MCF 10A (cell line): ENCODE results near the gene ADGRG6. TPM values are rescaled to one million over a fixed set of nuclear protein-coding genes. Genes with fewer than 3 reads are reported as not detected.

Source experiments
- BruUV-seq: library from RNA; stranded (reverse); fragments of 400-500 nt; replicated peaks from 2 replicates; lab custom pipeline; 2021; lab: Mats Ljungman, UMichigan
- CTCF ChIA-PET: fragments of 300-600 bp; sonication (Branson Sonifier 250); formaldehyde crosslinking; extraction: SDS; loops from one replicate; lab custom pipeline; 2021; ENCODE audit warnings: antibody characterized with exemption, inconsistent platforms; lab: Yijun Ruan, JAX
- POLR2A ChIA-PET: fragments of 300-600, 350-650 bp; sonication (Branson Sonifier 250); formaldehyde crosslinking; extraction: SDS; loops from one replicate; lab custom pipeline; 2020; ENCODE audit warnings: antibody characterized with exemption, inconsistent platforms; lab: Yijun Ruan, JAX
- DNase-seq: peaks from one replicate; pipeline ENCODE4 v3.0.0-alpha.2; 2018; ENCODE audit not compliant: unreplicated experiment
- H3K27ac Mint-ChIP-seq: one replicate; pipeline ENCODE4 v1.8.0; 2022; ENCODE audit warnings: mild to moderate bottlenecking, low read depth, mixed read lengths; ENCODE audit not compliant: unreplicated experiment
- H3K27me3 Mint-ChIP-seq: one replicate; pipeline ENCODE4 v1.8.0; 2022; ENCODE audit warnings: mixed read lengths; ENCODE audit not compliant: insufficient read depth, unreplicated experiment
- H3K36me3 Mint-ChIP-seq: one replicate; pipeline ENCODE4 v1.8.0; 2022; ENCODE audit warnings: mild to moderate bottlenecking, moderate library complexity, mixed read lengths; ENCODE audit not compliant: insufficient read depth, unreplicated experiment
- H3K4me1 Mint-ChIP-seq: one replicate; pipeline ENCODE4 v1.8.0; 2022; ENCODE audit warnings: mixed read lengths; ENCODE audit not compliant: insufficient read depth, unreplicated experiment
- H3K4me3 Mint-ChIP-seq: one replicate; pipeline ENCODE4 v1.8.0; 2022; ENCODE audit warnings: mild to moderate bottlenecking, moderate library complexity, mixed read lengths; ENCODE audit not compliant: unreplicated experiment
- H3K9me3 Mint-ChIP-seq: one replicate; pipeline ENCODE4 v1.8.0; 2022; ENCODE audit warnings: mixed read lengths; ENCODE audit not compliant: unreplicated experiment
- CTCF ChIP-seq: fragments of 200-600 bp; IDR thresholded peaks from one replicate; pipeline ENCODE4 v1.8.0; 2022; ENCODE audit warnings: antibody characterized with exemption, mild to moderate bottlenecking; ENCODE audit not compliant: unreplicated experiment
- intact Hi-C: fragments of 100-400 bp; cut with micrococcal nuclease; formaldehyde crosslinking; loops from 2 replicates; pipeline ENCODE4 v1.14.1; 2022
- total RNA-seq: library from RNA; stranded (reverse); gene quantifications from 2 replicates; pipeline ENCODE4 v1.2.3, GENCODE V29; 2022

ADGRG6 gene
- total RNA-seq, 1 experiment from 2014 or later = 44.2 TPM

DNA sequence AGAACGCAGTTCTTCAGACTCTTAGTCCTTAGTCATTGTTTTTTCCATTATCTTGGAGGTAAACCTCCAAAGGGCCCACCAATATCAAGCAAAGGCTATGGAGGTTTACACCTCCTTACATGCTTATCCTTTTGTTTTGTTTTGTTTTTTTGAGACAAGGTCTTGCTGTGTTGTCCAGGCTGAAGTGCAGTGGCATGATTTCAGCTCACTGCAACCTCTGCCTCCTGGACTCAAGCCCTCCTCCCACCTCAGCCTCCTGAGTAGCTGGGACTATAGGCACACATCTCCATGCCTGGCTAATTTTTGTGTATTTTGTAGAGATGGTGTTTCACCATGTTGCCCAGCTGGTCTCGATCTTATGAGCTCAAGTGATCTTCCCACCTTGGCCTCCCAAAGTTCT is 26.3 kb downstream of the ADGRG6 start:
- H3K4me3 Mint-ChIP-seq = no peak overlapping the region
- DNase-seq = no peak
- no peaks in the 10 kb centered on the region for H3K27me3 Mint-ChIP-seq
- intact Hi-C loops = loop anchor here (1.0 kb wide), 1 partner anchor 47 kb away; no protein-coding TSS in a partner anchor
- H3K36me3 Mint-ChIP-seq = no peaks in the 10 kb centered on the region
- no peak overlapping the region for H3K27ac Mint-ChIP-seq
- ChIA-PET CTCF (interaction anchor here (0.6 kb wide), 1 partner anchor 1125 kb away, joined by 3 read pairs; no protein-coding TSS in a partner anchor), POLR2A (interaction anchor here (0.9 to 1.2 kb wide), 3 partner anchors 18 to 42 kb away, joined by 3 read pairs; partner anchors contain the start of gene ADGRG6)
- peaks cover 16% of the 10 kb centered on the region for H3K4me1 Mint-ChIP-seq
- no peaks in the 10 kb centered on the region for H3K9me3 Mint-ChIP-seq
- BruUV-seq = no TSS peak
- no peak for TF ChIP-seq CTCF

DNA sequence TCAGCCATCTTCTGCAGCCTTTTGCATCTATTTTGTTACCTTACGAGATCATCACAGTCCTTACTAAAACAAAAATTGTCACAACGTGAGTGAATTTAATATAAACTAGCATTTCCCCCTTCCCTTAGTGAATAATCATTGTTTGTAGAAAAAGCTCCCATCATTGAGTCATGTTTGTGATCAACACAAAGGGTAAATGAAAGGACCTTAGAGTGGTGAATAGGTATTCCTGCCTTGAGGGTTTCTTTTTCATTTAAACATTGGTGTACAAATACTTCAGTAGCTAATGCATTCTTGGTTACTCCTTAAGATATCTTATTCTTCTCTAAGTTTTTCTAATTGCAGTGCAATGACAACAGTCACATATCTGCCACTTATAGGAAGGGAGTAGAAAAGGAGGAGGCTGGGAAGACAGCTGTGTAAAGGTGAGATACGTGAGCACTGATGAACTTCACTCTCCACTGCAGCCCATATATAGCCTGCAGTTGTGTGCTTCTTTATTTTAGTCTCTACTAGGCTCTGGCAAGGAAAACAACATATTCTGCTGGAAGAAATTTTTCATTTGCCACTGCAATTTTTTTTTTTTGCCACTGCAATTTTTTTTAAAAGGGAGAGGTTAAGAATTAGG is 27.8 kb downstream of the ADGRG6 start:
- no peak overlapping the region for H3K4me3 Mint-ChIP-seq
- CTCF ChIA-PET = interaction anchor here (1.5 kb wide), 1 partner anchor 10 kb away, joined by 4 read pairs; no protein-coding TSS in a partner anchor
- BruUV-seq = no TSS peak
- intact Hi-C loops = no loop called here
- no peak for DNase-seq
- no peak overlapping the region for H3K27ac Mint-ChIP-seq
- no peaks in the 10 kb centered on the region for H3K9me3 Mint-ChIP-seq
- TF ChIP-seq CTCF = no peak
- no peaks in the 10 kb centered on the region for H3K36me3 Mint-ChIP-seq
- no peaks in the 10 kb centered on the region for H3K27me3 Mint-ChIP-seq
- peaks cover 7% of the 10 kb centered on the region for H3K4me1 Mint-ChIP-seq
- POLR2A ChIA-PET = no interaction called here

GRCh38 chr6:142331075-142331551 is 29.3 kb downstream of the ADGRG6 start:
- no peak overlapping the region for H3K4me3 Mint-ChIP-seq
- DNase-seq = no peak

More at GRCh38 chr6:142331075-142331551, 29.3 kb downstream of the ADGRG6 start:
- TF ChIP-seq CTCF = no peak
- no peaks in the 10 kb centered on the region for H3K9me3 Mint-ChIP-seq
- H3K36me3 Mint-ChIP-seq = no peaks in the 10 kb centered on the region
- no TSS peak for BruUV-seq
- peaks cover 7% of the 10 kb centered on the region for H3K4me1 Mint-ChIP-seq
- POLR2A ChIA-PET = interaction anchor here (0.6 to 1.4 kb wide), 2 partner anchors 9 to 30 kb away, joined by 3 read pairs; partner anchors contain the start of gene ADGRG6
- no peak overlapping the region for H3K27ac Mint-ChIP-seq
- H3K27me3 Mint-ChIP-seq = no peaks in the 10 kb centered on the region
- CTCF ChIA-PET = interaction anchor here (0.6 kb wide), 1 partner anchor 1610 kb away, joined by 3 read pairs; no protein-coding TSS in a partner anchor
- intact Hi-C loops = no loop called here
